ENCODE results near the gene CENPS. TPM values are rescaled to one million over a fixed set of nuclear protein-coding genes. Genes with fewer than 3 reads are reported as not detected.
"Not testable (repeated sequence)": the region's sequence is repeated elsewhere in the genome, so short reads cannot be mapped to it uniquely, and the experiment has no call there.

The CENPS gene
- total RNA-seq, 4 donors from 2014 or later: 2.6 to 15.4 (median 6.2) TPM

- Histone ChIP-seq H3K27me3 (no peaks in the 10 kb centered on the region), H3K4me3 (no peak overlapping the region), H3K27ac (no peak overlapping the region), H3K9me3 (no peaks in the 10 kb centered on the region), H3K4me1 (no peaks in the 10 kb centered on the region), H3K36me3 (no peaks in the 10 kb centered on the region)
- intact Hi-C loops (cut with DNase I; ENCODE audit: low total_unique reads): no loop called here
- DNase-seq: no peak
- no peak for TF ChIP-seq CTCF (IDR thresholded peaks at IDR 0.05)
- TF ChIP-seq POLR2A (IDR thresholded peaks at IDR 0.05): no peak
These were observed 21.1 kb downstream of the CENPS start for GRCh38 chr1:10451287-10451686.

- DNase-seq: no peak
- intact Hi-C loops (cut with DNase I; ENCODE audit: low total_unique reads): no loop called here
- H3K4me3 ChIP-seq: no peak overlapping the region
- H3K36me3 ChIP-seq: no peaks in the 10 kb centered on the region
- no peaks in the 10 kb centered on the region for H3K27me3 ChIP-seq
- H3K4me1 ChIP-seq: no peaks in the 10 kb centered on the region
- TF ChIP-seq CTCF (IDR thresholded peaks at IDR 0.05) (no peak), POLR2A (IDR thresholded peaks at IDR 0.05) (no peak)
- no peak overlapping the region for H3K27ac ChIP-seq
- no peaks in the 10 kb centered on the region for H3K9me3 ChIP-seq
These were observed 25.8 kb downstream of the CENPS start for GRCh38 chr1:10456048-10456447.

- DNase-seq: no peak
- Histone ChIP-seq H3K36me3 (no peaks in the 10 kb centered on the region), H3K27ac (no peak overlapping the region), H3K27me3 (no peaks in the 10 kb centered on the region), H3K4me3 (no peak overlapping the region), H3K4me1 (no peaks in the 10 kb centered on the region), H3K9me3 (no peaks in the 10 kb centered on the region)
- intact Hi-C loops (cut with DNase I; ENCODE audit: low total_unique reads): no loop called here
- TF ChIP-seq POLR2A (IDR thresholded peaks at IDR 0.05) (no peak), CTCF (IDR thresholded peaks at IDR 0.05) (no peak)
These were observed 26.4 kb downstream of the CENPS start for GRCh38 chr1:10456661-10457060.

- H3K4me3 ChIP-seq; H3K4me1 ChIP-seq; intact Hi-C loops (cut with DNase I; ENCODE audit: low total_unique reads); DNase-seq; H3K9me3 ChIP-seq; H3K27me3 ChIP-seq; H3K36me3 ChIP-seq: not testable (repeated sequence)
- peak overlapping the region; percentile 7 to 50 for H3K27ac ChIP-seq
These were observed 27.2 kb downstream of the CENPS start for GRCh38 chr1:10457462-10457861.

- no peaks in the 10 kb centered on the region for H3K9me3 ChIP-seq
- H3K27ac ChIP-seq: peak overlapping the region; percentile 7 to 50
- H3K4me1 ChIP-seq: no peaks in the 10 kb centered on the region
- no peaks in the 10 kb centered on the region for H3K36me3 ChIP-seq
- TF ChIP-seq CTCF (IDR thresholded peaks at IDR 0.05): no peak
- TF ChIP-seq POLR2A (IDR thresholded peaks at IDR 0.05): no peak
- H3K4me3 ChIP-seq: no peak overlapping the region
- H3K27me3 ChIP-seq: no peaks in the 10 kb centered on the region
- intact Hi-C loops (cut with DNase I; ENCODE audit: low total_unique reads): no loop called here
- DNase-seq: no peak
These were observed 27.6 kb downstream of the CENPS start for GRCh38 chr1:10457875-10458274.

- Histone ChIP-seq H3K9me3 (no peaks in the 10 kb centered on the region), H3K27me3 (no peaks in the 10 kb centered on the region), H3K4me3 (no peak overlapping the region), H3K36me3 (no peaks in the 10 kb centered on the region), H3K27ac (no peak overlapping the region), H3K4me1 (no peaks in the 10 kb centered on the region)
- no peak for DNase-seq
- TF ChIP-seq POLR2A (IDR thresholded peaks at IDR 0.05) (no peak), CTCF (IDR thresholded peaks at IDR 0.05) (no peak)
- intact Hi-C loops (cut with DNase I; ENCODE audit: low total_unique reads): no loop called here
These were observed 29.0 kb downstream of the CENPS start for GRCh38 chr1:10459184-10459583.
